Measurements from ENCODE around the gene RAPGEF3.
A peak's percentile ranks its signal among the peaks of the same experiment; 100 is the strongest.

RAPGEF3 gene

DNA sequence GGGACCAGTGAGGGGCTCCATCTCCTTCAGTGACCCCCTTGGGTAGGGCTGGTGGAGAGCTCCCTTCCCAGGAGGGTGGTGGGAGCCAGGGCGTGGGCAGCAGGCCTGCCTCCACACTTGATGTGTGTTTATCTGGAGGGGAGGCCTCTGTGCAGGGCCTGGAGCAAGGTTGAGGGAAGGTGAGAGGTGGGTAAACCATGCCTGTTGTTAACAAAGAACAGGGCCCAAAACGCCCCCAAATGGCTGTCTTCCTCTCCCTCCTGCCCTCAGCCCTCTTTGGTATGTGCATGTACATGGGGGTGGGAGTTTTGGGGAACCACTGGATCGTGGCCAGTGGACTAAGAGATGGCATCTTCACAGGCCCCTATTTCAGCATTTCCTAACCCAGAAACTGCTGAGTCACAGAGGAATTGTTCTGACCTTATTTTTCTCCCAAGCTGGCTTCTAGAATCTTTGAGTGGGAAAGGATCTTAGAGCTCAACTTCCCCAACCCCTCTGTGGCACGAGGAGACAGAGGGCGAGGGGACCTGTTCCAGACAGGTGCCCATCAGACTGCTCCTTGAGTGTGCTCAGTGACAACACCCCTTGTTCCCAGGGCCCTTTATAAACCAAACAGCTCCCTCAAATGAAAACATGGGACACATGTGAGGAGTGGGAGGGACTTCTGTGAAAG lies 17.9 kb upstream of the RAPGEF3 start:
- no peak for DNase-seq (ENCODE audit: low read depth)

GRCh38 chr12:47775100-47775911 lies 16.6 kb upstream of the RAPGEF3 start:
- no peak for DNase-seq (ENCODE audit: low read depth)

DNA sequence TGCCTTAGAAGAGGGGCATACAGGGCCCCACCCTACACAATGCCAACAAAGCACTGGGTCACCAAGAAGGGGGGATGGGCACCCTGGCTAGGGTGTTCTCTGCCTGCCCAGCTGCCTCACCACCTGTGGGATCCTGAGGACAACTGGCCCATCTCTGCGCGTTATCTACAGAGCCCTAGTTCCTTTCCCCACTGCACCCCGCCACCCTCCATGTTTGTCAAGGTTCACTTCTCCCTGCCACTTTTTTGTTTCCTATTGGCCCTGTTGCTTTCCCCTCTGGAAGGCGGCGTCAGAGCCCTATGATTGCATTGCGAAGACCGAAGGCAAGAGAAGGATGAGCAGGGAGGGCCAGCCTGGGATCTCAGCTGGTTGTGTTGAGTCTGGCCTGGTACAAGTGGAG lies 16.0 kb upstream of the RAPGEF3 start:
- DNase-seq (ENCODE audit: low read depth): no peak

DNA sequence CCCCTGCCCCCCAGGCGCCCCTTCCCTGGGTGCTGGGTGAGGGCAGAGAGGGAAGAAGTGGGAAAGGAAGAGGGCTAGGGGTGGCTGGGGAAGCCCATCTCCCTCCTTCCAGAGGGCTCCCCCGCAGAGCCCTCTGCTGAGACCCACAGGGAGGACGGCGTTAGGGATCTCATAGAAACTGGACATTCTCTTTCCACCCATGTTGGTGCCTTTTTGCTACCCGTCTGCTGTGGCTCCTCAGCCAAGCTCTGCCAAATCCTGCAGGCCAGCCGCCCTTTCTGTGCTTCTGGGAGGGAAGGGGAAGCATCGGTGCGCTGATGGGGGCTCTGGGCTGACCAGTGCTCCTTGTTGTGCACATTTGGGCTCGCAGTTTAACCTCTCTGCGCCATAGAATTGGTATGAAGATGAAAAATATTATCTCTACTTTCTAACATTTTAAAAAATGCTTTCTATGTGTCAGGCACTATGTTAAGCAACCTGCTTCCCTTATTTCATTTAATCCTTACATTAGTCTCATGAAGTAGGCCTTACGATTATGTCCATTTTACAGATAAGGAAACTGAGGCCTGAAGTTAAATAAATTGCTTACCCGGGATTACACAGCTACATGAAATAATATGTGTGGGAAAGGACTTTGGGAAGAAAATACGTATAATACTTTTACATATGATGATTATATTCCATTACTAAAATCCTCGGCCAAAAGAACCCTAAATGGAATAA lies 15.3 kb upstream of the RAPGEF3 start:
- no peak for DNase-seq (ENCODE audit: low read depth)

GRCh38 chr12:47773062-47773857 lies 14.6 kb upstream of the RAPGEF3 start, which contains the start of gene SLC48A1:
Gene SLC48A1, plus strand, starts transcription at chr12:47773238. Its CDS starts 67 bp downstream, at chr12:47773305.
- DNase-seq (ENCODE audit: low read depth): peak; percentile 59

DNA sequence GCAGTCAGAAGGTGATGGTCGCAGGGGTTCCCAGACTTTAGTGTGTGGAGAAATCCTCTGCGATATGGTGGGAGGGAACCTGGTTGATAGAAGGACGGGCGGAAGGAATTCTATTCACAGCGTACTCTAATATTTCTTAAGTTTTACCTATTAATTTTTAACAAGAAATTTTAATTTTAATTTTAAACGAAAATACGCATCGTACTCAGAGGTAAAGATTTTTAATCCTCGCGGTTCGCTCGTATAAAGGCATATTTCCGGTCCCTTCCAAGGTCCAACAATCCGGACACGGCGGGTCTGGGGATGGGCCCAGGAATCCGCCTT lies 14.0 kb upstream of the RAPGEF3 start:
- DNase-seq (ENCODE audit: low read depth): no peak

DNA sequence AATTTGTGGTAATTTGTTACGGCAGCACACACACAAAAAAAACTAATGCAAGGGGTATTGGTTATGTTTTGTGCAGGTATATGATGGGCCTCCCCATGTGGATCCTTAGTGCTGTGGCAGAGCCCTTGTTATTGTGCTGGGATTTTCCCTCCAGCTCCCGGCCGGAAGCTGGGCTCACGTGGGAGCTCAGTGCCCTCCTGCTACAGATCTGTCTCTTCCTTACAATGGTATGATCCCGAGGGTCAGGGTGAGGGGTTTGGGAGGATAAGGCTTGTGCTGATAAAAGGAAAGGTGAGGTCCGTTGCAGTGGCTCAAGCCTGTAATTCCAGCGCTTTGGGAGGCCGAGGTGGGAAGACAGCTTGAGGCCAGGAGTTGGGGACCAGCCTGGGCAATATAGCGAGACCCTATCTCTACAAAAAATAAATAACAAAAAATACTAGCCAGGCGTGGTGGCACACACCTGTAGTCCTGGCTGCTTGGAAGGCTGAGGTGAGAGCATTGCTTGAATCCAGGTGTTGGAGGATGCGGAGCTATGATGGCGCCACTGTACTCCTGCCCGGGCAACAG lies 13.5 kb upstream of the RAPGEF3 start:
- no peak for DNase-seq (ENCODE audit: low read depth)

GRCh38 chr12:47771304-47771703 lies 12.6 kb upstream of the RAPGEF3 start:
- no peak for DNase-seq (ENCODE audit: low read depth)

DNA sequence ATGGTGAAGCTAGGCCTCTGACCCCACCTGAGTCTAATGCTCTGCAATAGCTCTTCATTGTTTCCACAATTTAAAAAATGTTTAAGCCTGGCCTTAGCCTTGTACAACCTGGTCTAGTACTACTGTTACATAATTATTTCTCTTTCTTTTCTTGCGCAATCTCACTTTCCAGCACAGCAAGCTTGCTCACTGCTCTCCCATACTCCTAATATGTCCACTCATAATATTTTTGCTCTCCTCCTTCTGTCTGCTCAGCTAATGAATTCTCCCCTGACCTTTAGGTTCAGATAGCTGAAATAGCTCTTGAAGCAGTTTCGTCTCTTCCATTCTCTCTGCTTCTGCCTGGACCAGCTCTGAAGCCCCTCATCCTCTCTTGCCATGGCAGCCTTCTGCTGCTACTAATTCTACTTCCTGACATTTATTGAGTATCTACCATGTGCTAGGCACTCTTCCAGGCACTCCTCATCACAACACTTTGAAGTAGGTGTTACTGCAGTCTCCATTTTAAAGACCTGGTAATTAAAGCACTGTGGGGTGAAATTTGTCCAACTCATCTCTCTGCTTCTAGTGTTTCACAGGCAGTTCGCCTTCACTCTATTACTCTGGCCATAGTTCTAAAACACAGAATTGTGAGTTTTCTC lies 11.5 kb upstream of the RAPGEF3 start:
- DNase-seq (ENCODE audit: low read depth): no peak

DNA sequence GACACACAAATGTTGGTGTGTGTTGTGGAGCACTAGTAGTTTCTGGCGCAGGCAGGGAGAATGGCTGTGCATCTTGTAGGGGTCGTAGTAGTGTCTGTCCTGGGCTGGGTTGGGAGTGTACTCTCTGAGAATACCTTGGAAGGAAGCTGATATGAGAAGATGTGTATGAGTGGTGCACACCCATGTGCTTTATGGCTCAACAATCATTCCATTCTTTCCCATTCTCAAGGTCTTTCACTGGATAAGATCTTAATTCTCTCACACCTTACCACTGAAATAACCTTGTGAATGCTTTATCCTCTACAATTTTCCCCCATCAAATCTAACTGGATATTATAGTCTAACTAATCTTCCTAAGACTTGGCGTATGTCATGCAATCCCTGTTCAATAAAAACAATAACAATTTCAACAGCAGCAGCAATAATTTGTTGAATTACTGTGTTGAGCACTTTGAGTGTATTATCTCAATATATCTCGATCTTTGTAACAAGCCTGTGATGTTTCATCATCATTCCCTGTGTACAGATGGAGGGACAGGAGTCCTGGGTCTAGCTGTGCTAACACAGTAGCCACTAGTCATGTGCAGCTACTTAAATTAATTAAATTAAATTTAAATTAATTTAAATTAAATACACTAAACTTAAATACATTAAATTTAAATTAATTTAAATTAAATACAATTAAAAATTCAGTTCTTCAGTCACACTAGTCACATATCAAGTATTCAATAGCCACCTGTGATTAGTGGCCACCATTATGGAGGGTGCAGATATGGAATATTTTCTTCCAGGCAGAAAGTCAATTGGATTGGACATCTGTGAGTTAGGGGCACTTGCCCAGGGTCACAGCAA lies 10.8 kb upstream of the RAPGEF3 start:
- DNase-seq (ENCODE audit: low read depth): no peak

DNA sequence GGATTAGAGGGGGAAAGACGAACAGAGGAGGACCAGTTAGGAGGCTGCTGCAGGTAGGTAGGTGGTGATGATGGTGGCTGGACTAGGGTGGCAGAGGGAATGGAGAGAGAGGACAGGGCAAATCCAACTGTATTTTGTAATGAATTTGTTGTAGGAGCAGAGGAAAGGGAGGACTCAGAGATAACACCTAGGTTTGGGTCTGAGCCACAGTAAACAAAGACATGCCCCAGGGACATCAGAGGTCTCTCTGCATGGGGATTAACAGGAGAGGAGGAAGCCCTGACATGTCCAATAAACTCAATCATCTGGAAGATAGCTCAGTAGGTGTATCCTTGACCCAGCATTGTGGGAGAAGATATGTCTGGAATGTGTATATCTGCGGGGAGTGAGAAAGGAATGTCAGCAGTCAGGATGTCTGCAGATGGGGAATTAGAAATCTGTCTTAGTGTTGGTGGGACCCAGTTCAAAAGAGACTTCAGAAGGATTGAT lies 9.7 kb upstream of the RAPGEF3 start:
- DNase-seq (ENCODE audit: low read depth): no peak

DNA sequence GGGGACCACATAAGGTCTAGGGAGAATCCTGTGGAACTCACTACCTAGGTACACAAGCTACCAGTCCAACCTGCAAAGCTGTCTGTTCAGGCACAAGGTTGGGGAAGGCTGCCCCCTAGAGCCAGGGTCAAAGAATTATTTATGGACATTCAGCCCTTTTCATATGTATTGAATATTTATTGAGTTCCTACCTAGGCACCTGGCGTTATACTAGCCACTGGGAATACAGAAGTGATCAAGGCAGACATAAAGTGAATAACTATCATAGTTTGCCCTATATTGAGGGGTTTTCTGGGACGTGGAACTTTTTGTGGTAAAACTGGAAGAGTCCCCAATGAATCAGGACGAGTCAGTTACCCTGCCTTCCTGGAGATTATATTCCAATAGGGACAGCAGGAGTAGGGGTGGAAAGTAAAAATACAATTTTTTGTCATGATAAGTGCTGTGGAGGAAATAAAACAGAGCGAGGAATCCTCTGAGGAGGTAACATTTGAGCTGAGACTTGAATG lies 8.6 kb upstream of the RAPGEF3 start:
- DNase-seq (ENCODE audit: low read depth): peak; percentile 62

DNA sequence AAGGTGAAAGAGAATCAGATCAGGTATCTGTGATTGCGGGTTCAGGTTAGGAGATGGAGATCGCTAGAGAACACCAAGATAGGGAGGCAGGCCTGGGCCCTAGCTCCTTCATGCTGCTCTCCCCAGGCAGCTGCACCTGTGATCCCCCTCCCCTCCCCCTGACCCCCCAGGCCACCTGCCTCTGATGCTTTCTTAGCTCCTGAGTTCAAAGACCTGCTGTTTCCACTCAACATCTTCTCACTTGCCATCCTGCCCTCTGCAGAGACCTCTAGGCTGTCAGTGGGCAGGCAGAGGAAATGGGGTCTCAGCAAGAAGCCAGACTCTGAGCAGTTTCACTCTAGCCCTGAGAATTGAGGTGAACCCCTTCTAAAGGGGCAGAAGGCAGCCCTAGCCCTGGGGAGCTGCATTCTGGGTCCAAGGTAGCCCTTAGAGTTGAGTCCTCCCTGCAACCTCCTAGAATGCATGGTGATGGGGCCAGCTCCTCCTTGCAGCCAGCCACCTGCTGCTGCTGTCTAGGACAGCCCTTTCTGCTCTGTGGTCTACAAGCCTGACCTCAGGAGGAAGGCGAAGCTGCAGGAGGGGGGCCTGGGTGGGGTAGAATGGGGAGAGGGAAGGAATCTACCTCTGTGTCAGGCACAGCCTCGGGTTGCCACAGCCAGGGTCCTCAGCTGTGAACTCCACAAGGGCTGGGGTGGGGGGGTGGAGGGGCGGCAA lies 8.0 kb upstream of the RAPGEF3 start:
- no peak for DNase-seq (ENCODE audit: low read depth)

DNA sequence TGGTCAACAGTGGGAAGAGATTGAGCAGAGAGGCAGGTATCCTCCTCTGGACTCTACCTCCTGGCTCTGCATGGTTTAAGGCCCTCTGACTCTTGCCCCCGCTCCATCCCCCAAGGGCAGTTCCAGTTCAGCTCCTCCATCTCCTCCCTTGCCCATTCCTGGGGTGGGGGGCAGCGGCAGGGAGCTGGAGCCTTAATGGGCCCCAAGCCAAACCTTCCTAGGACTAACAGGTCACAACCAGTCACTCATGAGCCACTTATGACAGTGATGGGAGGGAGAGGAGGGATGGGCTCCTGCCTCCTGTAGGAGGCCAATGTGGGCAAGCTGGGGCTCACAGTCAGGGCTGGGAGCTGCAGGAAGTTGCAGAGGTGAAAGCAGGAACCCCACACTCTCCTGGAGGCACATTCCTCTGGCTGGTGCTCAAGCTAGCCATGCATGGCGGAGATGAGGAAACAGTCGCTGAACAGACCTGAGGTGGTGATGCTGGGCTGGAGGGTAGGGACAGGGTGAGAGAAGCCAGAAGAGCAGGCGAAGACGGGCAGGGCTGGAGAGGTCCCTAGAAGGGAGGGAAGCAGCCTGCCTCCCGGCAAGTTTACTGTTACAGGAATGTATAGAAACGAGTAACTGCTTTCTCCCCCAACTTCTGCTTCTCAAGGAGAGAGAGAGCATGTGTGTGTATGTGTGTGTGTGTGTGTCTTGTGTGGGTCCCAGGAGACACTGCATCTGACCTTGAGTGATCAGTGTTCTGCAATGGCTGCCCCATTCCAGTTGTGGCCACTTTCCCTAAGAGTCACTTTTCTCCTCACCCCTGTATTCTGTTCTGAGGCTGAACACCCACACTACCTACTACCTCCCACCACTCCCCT lies 5.0 kb upstream of the RAPGEF3 start:
- no peak for DNase-seq (ENCODE audit: low read depth)

DNA sequence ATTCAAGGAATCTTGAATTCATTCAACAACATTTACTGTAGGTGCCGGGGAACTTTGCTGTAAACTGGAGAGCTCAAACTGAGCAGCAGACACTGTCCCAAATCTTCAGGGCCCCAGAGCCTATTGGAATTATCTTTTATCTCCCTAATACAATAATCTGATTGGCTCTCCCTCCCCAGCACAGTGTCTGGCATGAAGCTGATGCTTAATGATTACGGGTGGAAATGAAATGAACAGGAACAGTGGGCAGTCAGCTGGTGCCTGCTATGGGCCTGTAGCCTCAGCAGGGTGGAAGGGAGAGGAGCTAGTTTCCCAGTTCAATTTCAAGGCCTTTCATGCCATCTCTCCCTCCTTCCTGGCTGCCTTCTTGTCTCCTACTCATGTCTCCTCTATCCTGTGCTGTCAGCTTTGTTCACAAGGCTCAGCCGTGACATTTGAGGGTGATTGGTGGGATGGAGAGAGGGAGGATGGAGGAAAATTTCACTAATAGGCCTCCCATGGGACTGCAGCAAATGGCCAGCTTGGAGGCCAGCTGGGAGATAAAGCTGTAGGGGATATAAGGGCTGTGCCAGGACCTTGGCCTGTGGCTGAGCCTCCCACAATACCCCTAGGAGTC lies 4.3 kb upstream of the RAPGEF3 start:
- DNase-seq (ENCODE audit: low read depth): no peak

DNA sequence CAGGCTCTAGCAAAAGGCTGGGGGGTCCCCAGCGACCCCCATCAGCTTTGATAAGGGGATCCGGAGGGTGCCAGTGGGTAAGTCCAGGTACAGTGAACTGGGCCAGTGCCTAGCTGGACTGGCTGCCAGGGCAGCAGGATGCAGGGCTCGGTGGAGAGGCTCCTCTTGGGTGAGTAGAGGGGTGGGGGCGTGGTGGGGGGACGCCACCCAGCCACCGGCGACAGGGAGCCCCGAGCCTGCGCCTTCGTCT lies 171 bp downstream of the RAPGEF3 start:
- DNase-seq (ENCODE audit: low read depth): no peak

GRCh38 chr12:47757840-47758583 lies 668 bp downstream of the RAPGEF3 start:
- no peak for DNase-seq (ENCODE audit: low read depth)
